ENCODE data around the gene CDH13.

The CDH13 gene

DNA sequence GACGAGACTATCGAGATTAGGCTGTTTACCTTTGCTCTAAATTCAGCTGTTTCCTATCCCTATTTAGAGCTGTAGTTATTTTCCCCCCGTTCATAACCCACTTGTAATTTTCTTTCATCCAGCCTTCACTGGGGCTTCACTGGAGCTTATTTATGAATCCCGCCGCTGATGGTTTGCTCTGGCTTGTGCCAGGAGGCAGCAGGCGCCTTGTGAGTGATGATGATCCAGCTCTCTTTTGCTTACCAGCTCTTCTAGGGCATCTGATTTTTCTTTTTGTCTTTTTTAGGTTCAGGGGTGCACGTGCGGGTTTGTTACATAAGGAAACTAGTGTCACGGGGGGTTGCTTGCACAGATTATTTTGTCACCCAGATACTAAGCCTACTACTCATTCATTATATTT is 37.4 kb upstream of the CDH13 start:
- Histone ChIP-seq H3K27ac (ENCODE audit: low read length) (no peak overlapping the region), H3K36me3 (replicated peaks; ENCODE audit: low read depth, low read length) (no peaks in the 10 kb centered on the region), H3K27me3 (ENCODE audit: low read depth, low read length) (no peaks in the 10 kb centered on the region), H3K4me2 (ENCODE audit: low read length) (no peak overlapping the region), H2AFZ (ENCODE audit: low read depth, low read length) (no peak overlapping the region), H3K4me3 (ENCODE audit: low read length) (no peak overlapping the region), H3K79me2 (ENCODE audit: low read length) (no peaks in the 10 kb centered on the region), H3K4me1 (ENCODE audit: low read length) (no peaks in the 10 kb centered on the region), H4K20me1 (ENCODE audit: insufficient read depth, low read length) (no peaks in the 10 kb centered on the region), H3K9me3 (ENCODE audit: insufficient read depth, low read length) (no peaks in the 10 kb centered on the region), H3K9ac (ENCODE audit: low read length) (no peak overlapping the region)
- TF ChIP-seq, protein P1, sequence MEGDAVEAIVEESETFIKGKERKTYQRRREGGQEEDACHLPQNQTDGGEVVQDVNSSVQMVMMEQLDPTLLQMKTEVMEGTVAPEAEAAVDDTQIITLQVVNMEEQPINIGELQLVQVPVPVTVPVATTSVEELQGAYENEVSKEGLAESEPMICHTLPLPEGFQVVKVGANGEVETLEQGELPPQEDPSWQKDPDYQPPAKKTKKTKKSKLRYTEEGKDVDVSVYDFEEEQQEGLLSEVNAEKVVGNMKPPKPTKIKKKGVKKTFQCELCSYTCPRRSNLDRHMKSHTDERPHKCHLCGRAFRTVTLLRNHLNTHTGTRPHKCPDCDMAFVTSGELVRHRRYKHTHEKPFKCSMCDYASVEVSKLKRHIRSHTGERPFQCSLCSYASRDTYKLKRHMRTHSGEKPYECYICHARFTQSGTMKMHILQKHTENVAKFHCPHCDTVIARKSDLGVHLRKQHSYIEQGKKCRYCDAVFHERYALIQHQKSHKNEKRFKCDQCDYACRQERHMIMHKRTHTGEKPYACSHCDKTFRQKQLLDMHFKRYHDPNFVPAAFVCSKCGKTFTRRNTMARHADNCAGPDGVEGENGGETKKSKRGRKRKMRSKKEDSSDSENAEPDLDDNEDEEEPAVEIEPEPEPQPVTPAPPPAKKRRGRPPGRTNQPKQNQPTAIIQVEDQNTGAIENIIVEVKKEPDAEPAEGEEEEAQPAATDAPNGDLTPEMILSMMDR (IDR thresholded peaks at IDR 0.05; ENCODE audit: low read depth, low read length), result no peak
- no peak for TF ChIP-seq EZH2phosphoT487 (IDR thresholded peaks at IDR 0.05; ENCODE audit: low read depth)

DNA sequence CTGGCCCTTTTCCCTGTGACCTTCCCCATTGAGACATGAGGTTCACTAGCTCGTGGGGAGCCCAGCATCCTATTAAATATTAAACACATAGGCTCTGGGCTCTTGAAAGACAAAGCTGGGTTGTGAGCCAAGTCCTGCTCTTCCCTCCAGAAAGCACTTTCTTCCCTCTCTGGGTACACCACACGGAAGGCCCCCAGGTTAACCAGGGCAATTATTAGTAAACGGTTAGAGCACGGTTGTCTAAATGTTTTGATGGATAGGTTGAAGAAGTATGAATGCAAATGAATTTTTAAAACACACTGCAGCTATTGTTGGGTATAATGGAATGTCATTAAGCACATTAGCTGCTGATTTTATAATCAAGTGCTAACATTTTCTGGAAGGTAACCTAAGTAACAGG is 32.7 kb upstream of the CDH13 start:
- H3K9me3 ChIP-seq (ENCODE audit: insufficient read depth, low read length), result no peaks in the 10 kb centered on the region
- no peaks in the 10 kb centered on the region; the same call in 1 of the 2 replicates for H3K27me3 ChIP-seq (ENCODE audit: low read depth, low read length)
- no peak overlapping the region for H3K27ac ChIP-seq (ENCODE audit: low read length)
- H3K4me1 ChIP-seq (ENCODE audit: low read length), result no peaks in the 10 kb centered on the region
- no peaks in the 10 kb centered on the region for H3K36me3 ChIP-seq (replicated peaks; ENCODE audit: low read depth, low read length)
- no peak overlapping the region for H3K4me3 ChIP-seq (ENCODE audit: low read length)
- no peak for TF ChIP-seq EZH2phosphoT487 (IDR thresholded peaks at IDR 0.05; ENCODE audit: low read depth)
- TF ChIP-seq, protein P1 (IDR thresholded peaks at IDR 0.05; ENCODE audit: low read depth, low read length), result no peak
- H2AFZ ChIP-seq (ENCODE audit: low read depth, low read length), result no peak overlapping the region
- no peaks in the 10 kb centered on the region for H3K79me2 ChIP-seq (ENCODE audit: low read length)
- no peak overlapping the region for H3K9ac ChIP-seq (ENCODE audit: low read length)
- H3K4me2 ChIP-seq (ENCODE audit: low read length), result no peak overlapping the region
- H4K20me1 ChIP-seq (ENCODE audit: insufficient read depth, low read length), result no peaks in the 10 kb centered on the region

DNA sequence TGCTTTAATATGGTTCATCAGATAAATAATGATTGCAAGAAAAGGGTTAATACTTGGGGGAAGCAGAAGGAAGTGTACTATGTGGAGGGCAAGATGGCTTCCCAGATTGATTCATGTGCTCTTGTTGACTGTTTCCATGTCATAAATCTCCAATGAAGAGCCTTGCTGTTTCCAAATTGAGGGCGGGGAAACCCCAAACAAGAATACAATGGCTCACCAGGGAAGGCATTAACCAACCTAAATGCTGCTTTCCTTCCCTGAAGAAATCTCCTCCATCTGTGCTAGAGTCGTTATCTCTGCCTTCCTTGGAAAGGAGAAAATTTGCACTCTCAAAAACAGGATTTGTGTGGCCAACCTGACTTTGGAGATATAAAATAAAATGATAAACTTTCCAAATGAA is 28.0 kb upstream of the CDH13 start:
- Histone ChIP-seq H3K79me2 (ENCODE audit: low read length) (no peaks in the 10 kb centered on the region), H3K27me3 (ENCODE audit: low read depth, low read length) (no peaks in the 10 kb centered on the region; the same call in 1 of the 2 replicates), H4K20me1 (ENCODE audit: insufficient read depth, low read length) (no peaks in the 10 kb centered on the region), H3K36me3 (replicated peaks; ENCODE audit: low read depth, low read length) (no peaks in the 10 kb centered on the region), H3K4me2 (ENCODE audit: low read length) (no peak overlapping the region), H3K27ac (ENCODE audit: low read length) (no peak overlapping the region), H3K9me3 (ENCODE audit: insufficient read depth, low read length) (no peaks in the 10 kb centered on the region), H3K9ac (ENCODE audit: low read length) (no peak overlapping the region), H2AFZ (ENCODE audit: low read depth, low read length) (no peak overlapping the region), H3K4me1 (ENCODE audit: low read length) (no peaks in the 10 kb centered on the region), H3K4me3 (ENCODE audit: low read length) (no peak overlapping the region)
- TF ChIP-seq, protein P1 (IDR thresholded peaks at IDR 0.05; ENCODE audit: low read depth, low read length), result no peak
- TF ChIP-seq EZH2phosphoT487 (IDR thresholded peaks at IDR 0.05; ENCODE audit: low read depth), result no peak

DNA sequence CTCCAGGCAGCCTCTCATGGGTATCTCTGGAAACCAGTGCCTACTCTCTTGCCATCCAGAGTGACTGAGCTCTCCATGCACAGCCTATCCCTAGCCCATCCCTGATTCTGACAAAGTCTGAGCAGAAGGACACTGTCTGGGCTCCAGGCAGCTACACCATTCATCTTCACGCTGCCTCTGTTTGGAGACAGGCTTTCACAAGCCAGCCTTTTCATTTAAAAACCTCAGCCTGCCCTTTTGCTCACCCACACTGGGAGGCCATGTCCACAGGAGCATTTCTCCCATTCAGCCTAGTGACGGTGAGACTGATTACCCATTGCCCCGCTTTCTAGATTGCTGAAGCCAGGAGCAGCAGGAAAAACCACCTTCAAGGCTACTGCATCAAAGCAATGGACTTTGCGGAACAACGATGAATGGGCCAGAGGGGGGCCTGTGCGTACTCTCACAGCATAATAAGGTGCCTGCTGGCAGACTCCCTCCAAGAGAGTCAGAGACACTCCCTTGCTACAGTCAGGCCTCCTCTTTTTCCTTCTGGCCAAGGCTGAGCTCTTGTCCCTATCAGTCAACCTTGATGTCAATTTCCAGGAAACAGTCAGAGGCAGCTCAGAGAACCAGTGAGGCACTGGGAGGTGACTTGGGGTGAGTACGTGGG is 24.7 kb upstream of the CDH13 start:
- peaks cover 3% of the 10 kb centered on the region; the same call in 1 of the 2 replicates for H3K27me3 ChIP-seq (ENCODE audit: low read depth, low read length)
- no peaks in the 10 kb centered on the region for H3K9me3 ChIP-seq (ENCODE audit: insufficient read depth, low read length)
- H3K9ac ChIP-seq (ENCODE audit: low read length), result no peak overlapping the region
- no peak overlapping the region for H2AFZ ChIP-seq (ENCODE audit: low read depth, low read length)
- no peak overlapping the region for H3K4me2 ChIP-seq (ENCODE audit: low read length)
- no peak overlapping the region for H3K27ac ChIP-seq (ENCODE audit: low read length)
- no peaks in the 10 kb centered on the region for H3K4me1 ChIP-seq (ENCODE audit: low read length)
- no peaks in the 10 kb centered on the region for H3K36me3 ChIP-seq (replicated peaks; ENCODE audit: low read depth, low read length)
- no peaks in the 10 kb centered on the region for H3K79me2 ChIP-seq (ENCODE audit: low read length)
- H3K4me3 ChIP-seq (ENCODE audit: low read length), result no peak overlapping the region
- H4K20me1 ChIP-seq (ENCODE audit: insufficient read depth, low read length), result no peaks in the 10 kb centered on the region
- no peak for TF ChIP-seq EZH2phosphoT487 (IDR thresholded peaks at IDR 0.05; ENCODE audit: low read depth)
- TF ChIP-seq, protein P1 (IDR thresholded peaks at IDR 0.05; ENCODE audit: low read depth, low read length), result no peak

All from OCI-LY3 (cell line).